GM19395 (cell line): ENCODE results near the gene PLCL2.

ENCODE experiments used
- ATAC-seq: cut with Tn5 transposase; IDR thresholded peaks from one replicate; pipeline ENCODE4 v1.9.1; 2021; ENCODE audit warnings: mild to moderate bottlenecking, moderate library complexity; ENCODE audit not compliant: unreplicated experiment

Gene PLCL2

GRCh38 chr3:17137321-17137826 lies 252.6 kb downstream of the PLCL2 start:
- no peak for ATAC-seq

GRCh38 chr3:17138246-17139039 lies 253.7 kb downstream of the PLCL2 start:
- ATAC-seq = no peak
